Measurements from ENCODE around the gene PRRT3. TPM values are rescaled to one million over a fixed set of nuclear protein-coding genes. Genes with fewer than 3 reads are reported as not detected.

PRRT3 gene
- total and polyA plus RNA-seq, 2 of the 13 experiments (the other 11 are each of a cell fraction or from before 2014, with no cell fraction given) = 0.22 to 0.44 TPM

DNA sequence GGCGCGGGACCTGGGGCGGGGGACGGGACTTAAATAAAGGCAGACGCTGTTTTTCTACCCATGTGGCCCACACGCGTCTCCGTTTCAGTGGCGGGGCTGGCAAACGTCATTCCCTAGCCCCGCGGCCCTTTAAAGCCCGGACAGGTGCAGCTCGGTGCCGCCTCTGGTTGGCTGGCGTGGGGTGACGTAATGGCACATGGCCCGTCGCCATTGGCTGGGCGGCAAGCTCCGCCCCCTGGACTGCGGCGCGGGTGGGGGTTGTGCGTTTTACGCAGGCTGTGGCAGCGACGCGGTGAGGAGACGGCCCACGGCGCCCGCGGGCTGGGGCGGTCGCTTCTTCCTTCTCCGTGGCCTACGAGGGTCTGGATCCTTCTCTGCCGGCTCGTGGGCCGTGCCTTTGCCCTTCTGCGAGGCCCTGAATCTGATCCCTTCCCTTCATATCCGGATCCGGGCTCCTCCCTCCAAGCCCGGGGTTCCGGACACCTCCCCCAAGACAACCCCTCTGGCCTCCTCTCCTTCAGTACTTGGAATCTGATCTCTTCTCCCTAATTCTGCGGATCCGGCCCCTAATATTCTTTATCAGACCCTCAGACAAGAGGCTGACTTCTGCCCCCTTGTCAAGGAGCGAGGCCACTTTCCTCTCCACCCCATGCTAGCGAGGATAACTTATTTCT lies 18.5 kb downstream of the PRRT3 start, which contains the start of gene CRELD1 (continued):
- TF ChIP-seq, protein P1, sequence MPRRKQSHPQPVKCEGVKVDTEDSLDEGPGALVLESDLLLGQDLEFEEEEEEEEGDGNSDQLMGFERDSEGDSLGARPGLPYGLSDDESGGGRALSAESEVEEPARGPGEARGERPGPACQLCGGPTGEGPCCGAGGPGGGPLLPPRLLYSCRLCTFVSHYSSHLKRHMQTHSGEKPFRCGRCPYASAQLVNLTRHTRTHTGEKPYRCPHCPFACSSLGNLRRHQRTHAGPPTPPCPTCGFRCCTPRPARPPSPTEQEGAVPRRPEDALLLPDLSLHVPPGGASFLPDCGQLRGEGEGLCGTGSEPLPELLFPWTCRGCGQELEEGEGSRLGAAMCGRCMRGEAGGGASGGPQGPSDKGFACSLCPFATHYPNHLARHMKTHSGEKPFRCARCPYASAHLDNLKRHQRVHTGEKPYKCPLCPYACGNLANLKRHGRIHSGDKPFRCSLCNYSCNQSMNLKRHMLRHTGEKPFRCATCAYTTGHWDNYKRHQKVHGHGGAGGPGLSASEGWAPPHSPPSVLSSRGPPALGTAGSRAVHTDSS (CRISPR knock-in tag; conservative IDR thresholded peaks at IDR 0.05) = no peak
- TF ChIP-seq, protein P2, sequence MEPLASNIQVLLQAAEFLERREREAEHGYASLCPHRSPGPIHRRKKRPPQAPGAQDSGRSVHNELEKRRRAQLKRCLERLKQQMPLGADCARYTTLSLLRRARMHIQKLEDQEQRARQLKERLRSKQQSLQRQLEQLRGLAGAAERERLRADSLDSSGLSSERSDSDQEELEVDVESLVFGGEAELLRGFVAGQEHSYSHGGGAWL (CRISPR knock-in tag; IDR thresholded peaks at IDR 0.05) = peak; percentile 78
- no peak for TF ChIP-seq ZFP36 (IDR thresholded peaks at IDR 0.05; ENCODE audit: borderline replicate concordance, low read depth, low read length, partially characterized antibody)
- no peak for TF ChIP-seq AKAP8 (CRISPR knock-in tag; IDR thresholded peaks at IDR 0.05)
- TF ChIP-seq, protein P3, sequence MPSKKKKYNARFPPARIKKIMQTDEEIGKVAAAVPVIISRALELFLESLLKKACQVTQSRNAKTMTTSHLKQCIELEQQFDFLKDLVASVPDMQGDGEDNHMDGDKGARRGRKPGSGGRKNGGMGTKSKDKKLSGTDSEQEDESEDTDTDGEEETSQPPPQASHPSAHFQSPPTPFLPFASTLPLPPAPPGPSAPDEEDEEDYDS (CRISPR knock-in tag; IDR thresholded peaks at IDR 0.05) = peak; percentile 97
- TF ChIP-seq IKZF1 (IDR thresholded peaks at IDR 0.05) = no peak
- TF ChIP-seq RBAK (CRISPR knock-in tag; IDR thresholded peaks at IDR 0.05) = peak; percentile 71; the same call in 1 of the 2 replicates
- TF ChIP-seq, protein P4, sequence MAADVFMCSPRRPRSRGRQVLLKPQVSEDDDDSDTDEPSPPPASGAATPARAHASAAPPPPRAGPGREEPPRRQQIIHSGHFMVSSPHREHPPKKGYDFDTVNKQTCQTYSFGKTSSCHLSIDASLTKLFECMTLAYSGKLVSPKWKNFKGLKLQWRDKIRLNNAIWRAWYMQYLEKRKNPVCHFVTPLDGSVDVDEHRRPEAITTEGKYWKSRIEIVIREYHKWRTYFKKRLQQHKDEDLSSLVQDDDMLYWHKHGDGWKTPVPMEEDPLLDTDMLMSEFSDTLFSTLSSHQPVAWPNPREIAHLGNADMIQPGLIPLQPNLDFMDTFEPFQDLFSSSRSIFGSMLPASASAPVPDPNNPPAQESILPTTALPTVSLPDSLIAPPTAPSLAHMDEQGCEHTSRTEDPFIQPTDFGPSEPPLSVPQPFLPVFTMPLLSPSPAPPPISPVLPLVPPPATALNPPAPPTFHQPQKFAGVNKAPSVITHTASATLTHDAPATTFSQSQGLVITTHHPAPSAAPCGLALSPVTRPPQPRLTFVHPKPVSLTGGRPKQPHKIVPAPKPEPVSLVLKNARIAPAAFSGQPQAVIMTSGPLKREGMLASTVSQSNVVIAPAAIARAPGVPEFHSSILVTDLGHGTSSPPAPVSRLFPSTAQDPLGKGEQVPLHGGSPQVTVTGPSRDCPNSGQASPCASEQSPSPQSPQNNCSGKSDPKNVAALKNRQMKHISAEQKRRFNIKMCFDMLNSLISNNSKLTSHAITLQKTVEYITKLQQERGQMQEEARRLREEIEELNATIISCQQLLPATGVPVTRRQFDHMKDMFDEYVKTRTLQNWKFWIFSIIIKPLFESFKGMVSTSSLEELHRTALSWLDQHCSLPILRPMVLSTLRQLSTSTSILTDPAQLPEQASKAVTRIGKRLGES (CRISPR knock-in tag; IDR thresholded peaks at IDR 0.05; ENCODE audit: borderline replicate concordance) = peak; percentile 17; the same call in 1 of the 2 replicates
- TF ChIP-seq HMG20B (CRISPR knock-in tag; conservative IDR thresholded peaks at IDR 0.05) = 0 out of 2 replicates have a peak, but pooled peaks have one; percentile 27
- TF ChIP-seq, protein P5, sequence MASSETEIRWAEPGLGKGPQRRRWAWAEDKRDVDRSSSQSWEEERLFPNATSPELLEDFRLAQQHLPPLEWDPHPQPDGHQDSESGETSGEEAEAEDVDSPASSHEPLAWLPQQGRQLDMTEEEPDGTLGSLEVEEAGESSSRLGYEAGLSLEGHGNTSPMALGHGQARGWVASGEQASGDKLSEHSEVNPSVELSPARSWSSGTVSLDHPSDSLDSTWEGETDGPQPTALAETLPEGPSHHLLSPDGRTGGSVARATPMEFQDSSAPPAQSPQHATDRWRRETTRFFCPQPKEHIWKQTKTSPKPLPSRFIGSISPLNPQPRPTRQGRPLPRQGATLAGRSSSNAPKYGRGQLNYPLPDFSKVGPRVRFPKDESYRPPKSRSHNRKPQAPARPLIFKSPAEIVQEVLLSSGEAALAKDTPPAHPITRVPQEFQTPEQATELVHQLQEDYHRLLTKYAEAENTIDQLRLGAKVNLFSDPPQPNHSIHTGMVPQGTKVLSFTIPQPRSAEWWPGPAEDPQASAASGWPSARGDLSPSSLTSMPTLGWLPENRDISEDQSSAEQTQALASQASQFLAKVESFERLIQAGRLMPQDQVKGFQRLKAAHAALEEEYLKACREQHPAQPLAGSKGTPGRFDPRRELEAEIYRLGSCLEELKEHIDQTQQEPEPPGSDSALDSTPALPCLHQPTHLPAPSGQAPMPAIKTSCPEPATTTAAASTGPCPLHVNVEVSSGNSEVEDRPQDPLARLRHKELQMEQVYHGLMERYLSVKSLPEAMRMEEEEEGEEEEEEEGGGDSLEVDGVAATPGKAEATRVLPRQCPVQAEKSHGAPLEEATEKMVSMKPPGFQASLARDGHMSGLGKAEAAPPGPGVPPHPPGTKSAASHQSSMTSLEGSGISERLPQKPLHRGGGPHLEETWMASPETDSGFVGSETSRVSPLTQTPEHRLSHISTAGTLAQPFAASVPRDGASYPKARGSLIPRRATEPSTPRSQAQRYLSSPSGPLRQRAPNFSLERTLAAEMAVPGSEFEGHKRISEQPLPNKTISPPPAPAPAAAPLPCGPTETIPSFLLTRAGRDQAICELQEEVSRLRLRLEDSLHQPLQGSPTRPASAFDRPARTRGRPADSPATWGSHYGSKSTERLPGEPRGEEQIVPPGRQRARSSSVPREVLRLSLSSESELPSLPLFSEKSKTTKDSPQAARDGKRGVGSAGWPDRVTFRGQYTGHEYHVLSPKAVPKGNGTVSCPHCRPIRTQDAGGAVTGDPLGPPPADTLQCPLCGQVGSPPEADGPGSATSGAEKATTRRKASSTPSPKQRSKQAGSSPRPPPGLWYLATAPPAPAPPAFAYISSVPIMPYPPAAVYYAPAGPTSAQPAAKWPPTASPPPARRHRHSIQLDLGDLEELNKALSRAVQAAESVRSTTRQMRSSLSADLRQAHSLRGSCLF (CRISPR knock-in tag; IDR thresholded peaks at IDR 0.05; ENCODE audit: borderline replicate concordance) = no peak
- TF ChIP-seq, protein P6, sequence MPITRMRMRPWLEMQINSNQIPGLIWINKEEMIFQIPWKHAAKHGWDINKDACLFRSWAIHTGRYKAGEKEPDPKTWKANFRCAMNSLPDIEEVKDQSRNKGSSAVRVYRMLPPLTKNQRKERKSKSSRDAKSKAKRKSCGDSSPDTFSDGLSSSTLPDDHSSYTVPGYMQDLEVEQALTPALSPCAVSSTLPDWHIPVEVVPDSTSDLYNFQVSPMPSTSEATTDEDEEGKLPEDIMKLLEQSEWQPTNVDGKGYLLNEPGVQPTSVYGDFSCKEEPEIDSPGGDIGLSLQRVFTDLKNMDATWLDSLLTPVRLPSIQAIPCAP (CRISPR knock-in tag; IDR thresholded peaks at IDR 0.05; ENCODE audit: low read depth) = no peak
- no peak for TF ChIP-seq ZFP1 (CRISPR knock-in tag; IDR thresholded peaks at IDR 0.05)
- TF ChIP-seq ZFYVE20 (CRISPR knock-in tag; IDR thresholded peaks at IDR 0.05; ENCODE audit: borderline replicate concordance, low read depth) = 0 out of 2 replicates have a peak, but pooled peaks have one; percentile 39
- TF ChIP-seq ZNF605 (CRISPR knock-in tag; IDR thresholded peaks at IDR 0.05) = peak; percentile 82
- TF ChIP-seq SRSF4 (IDR thresholded peaks at IDR 0.05; ENCODE audit: low read depth, low read length, poor library complexity, severe bottlenecking) = no peak
- no peak for TF ChIP-seq KLF13 (CRISPR knock-in tag; IDR thresholded peaks at IDR 0.05)
- TF ChIP-seq, protein P7, sequence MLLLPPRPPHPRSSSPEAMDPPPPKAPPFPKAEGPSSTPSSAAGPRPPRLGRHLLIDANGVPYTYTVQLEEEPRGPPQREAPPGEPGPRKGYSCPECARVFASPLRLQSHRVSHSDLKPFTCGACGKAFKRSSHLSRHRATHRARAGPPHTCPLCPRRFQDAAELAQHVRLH (CRISPR knock-in tag; IDR thresholded peaks at IDR 0.05; ENCODE audit: borderline replicate concordance, low read depth) = peak; percentile 39; the same call in 1 of the 2 replicates

Measured in HepG2 (cell line).